Activated T-cell treated with anti-CD3 and anti-CD28 coated beads for 48 hours (primary cell): ENCODE results near the gene MYADML2.
"Not testable (repeated sequence)": the region's sequence is repeated elsewhere in the genome, so short reads cannot be mapped to it uniquely, and the experiment has no call there.

Experiments
- DNase-seq: peaks from one replicate; pipeline ENCODE4 v3.0.0-alpha.2; 2020; ENCODE audit warnings: low read depth

The MYADML2 gene

GRCh38 chr17:81947189-81947588, at the start of gene MYADML2:
Gene MYADML2 (minus strand): TSS chr17:81947233. CDS start chr17:81941741, 5,492 bp downstream.
- no peak for DNase-seq

- DNase-seq, result no peak
These were observed 49.3 kb upstream of the MYADML2 start for GRCh38 chr17:81996232-81996756.

DNA sequence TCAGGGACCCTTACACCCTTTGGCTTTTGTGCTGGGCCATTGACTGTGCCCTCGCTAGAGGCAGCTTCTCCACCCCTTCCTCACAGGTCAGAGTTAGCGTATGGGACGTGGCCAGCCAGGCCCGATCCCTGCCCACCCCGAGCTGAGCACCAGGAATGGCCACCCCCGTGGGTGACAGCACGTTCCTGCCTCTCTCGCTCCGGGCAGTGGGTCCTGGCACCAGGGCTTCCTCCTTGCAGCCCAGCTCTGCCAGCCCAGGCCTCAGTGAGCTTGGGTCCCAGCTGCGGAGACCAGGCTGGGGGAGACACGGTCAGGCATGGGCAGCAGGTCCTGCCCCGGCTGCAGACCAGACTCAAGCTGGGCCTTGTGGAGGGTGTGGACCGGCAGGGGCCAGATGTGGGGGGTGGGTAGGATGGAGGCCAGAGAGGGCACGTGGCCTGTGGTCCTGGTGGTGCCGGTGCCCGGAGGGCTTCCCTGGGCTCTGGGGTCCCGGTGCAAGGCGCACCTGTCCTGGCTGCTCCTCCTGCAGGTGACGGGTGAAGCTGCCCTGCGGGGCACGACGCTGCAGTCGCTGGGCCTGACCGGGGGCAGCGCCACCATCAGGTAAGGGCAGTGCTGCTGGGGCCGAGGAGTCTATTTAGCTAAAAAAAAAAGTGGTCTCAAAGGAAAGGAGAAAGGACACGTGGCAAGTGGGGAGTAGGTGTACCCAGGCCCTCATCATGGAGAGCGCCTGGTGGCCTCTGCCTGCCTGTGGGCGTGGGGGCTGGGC, 48.6 kb upstream of the MYADML2 start:
- no peak for DNase-seq

- DNase-seq, result no peak
These were observed 47.8 kb upstream of the MYADML2 start for GRCh38 chr17:81994593-81995462.

DNA sequence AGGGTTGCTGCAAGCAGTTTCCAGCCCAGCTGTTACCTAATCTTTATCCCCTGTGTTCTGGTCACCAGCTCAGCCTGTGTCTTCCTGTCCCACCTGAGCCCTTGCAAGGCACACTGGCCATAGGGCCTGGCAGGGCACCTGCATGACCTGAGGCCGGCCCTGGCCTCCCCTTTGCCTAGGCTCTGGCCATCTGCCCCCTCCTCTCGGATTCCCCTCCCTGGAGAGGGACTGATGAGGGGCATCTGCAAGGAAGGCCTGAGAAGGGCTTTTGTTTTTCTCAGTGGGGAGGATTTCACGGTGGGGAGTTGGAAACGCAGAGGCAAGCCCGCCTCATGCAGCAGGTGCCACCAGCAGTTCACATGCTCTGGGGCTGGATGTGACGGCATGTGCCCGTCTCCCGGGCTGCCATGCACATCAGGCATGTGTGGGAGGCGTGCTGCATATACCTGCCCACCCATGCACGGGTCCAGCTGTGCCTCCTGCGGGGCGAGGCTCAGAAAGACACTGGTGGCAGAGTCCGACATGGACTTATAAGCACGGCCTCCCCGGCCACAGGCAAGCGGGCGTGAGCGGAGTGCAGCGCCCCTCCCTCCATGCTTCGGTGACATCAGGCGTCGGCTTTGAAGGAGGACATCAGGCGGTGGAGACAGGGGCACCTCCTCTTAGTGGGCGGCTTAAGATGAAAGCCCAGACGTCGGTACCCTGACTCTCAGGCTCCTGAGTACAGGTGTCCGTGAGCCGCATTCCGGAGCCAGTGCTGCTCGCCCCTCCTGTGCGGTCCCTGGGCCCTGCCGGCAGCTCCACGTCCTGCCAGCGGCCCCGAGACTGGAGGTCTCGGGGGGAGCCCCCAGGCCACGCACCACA, 46.9 kb upstream of the MYADML2 start:
- DNase-seq, result no peak

DNA sequence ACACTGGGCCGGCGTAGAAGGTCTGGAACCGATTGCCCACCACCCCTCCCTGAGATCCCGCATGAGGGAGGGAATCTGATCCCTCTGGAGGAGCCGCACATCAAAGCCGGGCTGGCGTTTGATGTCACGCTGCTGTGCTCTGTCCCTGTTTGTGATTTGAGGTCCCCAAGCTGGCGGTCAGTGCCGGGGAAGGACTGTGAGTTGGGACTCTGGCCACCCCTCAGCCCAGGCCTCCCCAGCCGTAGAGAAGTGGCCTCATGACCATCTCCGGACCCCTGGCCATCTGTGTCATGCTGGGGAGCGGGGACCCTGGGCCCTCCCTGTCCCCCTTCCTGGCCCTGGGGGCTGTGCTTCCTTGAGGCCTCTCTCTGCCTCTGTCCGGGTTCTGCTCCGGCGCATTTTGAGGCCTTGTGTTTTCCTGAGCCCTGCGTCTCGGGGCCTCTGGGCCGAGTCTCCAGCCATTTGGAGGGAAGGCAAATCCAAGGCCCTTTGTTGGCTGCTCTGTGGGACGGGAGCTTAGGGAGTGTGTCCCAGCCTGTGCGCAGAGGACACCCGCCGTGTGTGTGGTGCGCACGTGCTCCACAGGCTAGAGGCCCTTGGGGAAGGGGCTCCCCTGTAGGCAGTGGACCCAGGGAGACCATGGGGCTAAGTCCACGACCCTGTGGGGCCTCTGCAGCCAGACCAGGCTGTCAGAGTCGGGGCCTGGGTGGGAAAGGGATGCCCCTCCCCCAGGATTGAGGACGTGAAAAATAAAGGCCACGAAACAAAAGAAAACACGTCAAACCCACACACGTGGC, 45.5 kb upstream of the MYADML2 start:
- DNase-seq, result no peak

GRCh38 chr17:81991684-81992305, 44.8 kb upstream of the MYADML2 start:
- no peak for DNase-seq

DNA sequence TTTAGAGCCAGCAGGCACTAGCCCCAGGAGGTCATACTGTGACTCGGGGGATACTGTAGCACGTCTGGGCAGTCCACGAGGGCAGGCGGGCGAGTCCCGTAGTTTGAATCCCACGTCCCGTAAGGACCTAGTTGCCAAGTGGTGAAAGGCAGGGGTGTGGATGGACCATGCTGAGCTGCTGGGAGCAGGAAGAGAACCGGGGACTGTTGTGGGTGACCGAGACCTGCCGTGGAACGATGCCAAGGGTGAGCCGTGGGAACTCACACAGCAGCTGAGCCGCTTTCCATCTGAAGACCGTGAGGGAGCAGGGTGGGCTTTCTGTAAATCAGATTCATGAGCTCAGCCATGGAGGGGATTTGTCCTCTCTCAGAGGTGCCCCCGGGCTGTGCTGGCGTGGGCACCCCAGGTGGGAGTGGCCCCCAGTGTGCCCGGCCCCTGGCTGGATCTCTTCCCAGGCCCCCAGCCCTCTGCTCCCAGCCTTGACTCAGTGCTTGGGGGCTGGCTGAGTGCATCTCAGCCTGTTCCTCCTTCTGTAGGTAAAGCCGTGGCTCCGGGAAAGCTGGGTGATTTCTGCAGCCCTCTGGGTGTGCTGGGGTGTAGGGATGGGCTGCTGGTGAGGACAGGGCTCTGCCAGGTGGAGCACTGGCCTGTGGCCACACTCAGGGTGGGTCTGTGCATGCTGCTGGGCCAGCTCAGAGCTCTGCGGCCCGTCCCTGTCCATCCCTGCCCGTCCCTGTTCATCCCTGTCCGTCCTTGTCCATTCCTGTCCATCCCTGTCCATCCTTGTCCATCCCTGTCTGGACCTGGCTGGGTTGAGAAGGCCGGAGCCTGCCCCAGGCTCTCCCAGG, 44.0 kb upstream of the MYADML2 start:
- no peak for DNase-seq

- DNase-seq, result no peak
These were observed 40.2 kb upstream of the MYADML2 start for GRCh38 chr17:81987161-81987770.

GRCh38 chr17:81986606-81987005, 39.6 kb upstream of the MYADML2 start:
- no peak for DNase-seq

DNA sequence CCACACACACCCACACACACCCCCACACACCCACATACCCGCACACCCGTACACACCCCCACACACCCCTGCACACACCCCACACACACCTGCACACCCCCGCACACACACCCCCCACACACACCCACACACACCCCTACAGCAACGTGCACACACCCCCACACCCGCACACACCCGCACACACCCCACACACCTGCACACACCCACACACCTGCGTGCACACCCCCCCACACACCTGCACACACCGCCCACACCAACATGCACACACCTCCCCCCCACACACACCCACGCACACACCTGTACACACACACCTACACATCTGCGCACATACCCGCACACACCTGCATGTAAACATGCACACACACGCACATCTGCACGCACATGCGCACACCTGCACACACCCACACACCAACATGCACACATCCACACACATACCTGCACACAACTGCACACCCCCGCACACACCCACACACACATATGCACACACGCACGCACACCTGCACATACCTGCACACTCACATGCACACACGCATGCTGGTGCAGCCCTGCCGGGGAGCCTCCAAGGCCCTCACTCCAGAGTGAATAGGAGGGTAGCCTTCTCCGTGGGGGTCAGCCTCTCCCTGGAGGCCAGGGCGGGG, 37.9 kb upstream of the MYADML2 start:
- no peak for DNase-seq

- no peak for DNase-seq
These were observed 36.8 kb upstream of the MYADML2 start for GRCh38 chr17:81983639-81984373.

DNA sequence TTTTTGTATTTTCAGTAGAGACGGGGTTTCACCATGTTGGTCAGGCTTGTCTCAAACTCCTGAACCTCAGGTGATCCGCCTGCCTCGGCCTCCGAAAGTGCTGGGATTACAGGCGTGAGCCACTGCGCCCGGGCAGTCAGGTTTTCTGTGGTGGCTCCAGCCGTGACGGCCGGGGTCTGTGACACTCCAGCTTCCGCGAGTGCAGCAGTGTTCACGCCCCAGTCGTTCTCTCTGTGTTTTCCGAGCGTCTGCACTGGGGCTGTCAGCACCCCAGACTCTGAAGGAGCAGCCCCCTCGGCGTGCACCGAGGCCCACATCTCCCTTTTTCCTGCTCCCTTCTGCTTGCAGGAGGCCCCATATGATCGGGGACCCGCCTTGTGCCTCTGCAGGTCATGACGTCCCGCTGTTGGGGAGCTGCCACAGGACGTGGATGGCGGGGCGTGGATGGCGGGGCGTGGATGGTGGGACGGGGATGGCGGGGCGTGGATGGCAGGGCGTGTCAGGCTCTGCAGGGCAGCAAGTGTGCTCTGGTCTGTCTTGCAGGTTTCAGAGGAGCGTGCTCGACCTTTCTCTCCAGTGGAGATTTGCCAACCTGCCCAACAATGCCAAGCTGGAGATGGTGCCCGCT, 36.1 kb upstream of the MYADML2 start:
- DNase-seq, result no peak

DNA sequence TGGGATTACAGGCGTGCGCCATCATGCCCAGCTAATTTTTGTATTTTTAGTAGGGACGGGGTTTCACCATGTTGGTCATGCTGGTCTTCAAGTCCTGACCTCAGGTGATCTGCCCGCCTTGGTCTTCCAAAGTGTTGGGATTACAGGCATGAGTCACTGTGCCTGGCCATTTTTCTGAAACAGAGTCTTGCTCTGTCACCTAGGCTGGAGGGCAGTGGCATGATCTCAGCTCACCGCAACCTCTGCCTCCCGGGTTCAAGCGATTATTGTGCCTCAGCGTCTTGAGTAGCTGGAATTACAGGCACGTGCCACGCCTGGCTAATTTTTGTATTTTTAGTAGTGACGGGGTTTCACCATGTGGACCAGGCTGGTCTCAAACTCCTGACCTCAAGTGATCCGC, 34.5 kb upstream of the MYADML2 start:
- not testable (repeated sequence) for DNase-seq

DNA sequence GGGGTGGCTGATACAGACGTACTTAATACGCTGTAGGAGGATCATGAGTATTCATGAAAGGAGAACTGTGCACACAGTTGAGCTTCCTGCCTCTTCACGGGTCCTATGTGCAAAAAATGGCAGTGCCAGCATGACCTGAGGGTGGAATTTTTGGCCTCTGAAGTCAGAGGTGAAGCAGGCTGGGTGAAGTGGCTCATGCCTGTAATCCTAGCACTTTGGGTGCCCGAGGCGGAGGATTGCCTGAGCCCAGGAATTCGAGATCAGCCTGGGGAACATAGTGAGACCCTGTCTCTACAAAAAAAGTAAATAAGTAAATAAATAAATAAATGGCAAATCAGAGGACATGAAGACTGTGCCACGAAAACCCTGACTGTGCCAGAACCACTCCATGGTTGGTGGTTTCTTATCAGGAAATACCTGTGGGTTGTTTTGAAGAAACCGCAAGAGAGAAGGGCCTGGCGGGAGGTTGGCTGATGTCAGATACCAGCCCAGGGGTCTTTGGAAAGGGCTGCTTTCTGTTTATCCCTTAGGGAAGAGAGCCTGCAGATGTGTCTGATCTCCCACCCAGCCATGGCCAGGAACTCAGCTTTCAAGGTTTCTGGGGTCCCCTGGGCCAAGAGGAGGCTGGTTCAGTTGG, 33.8 kb upstream of the MYADML2 start:
- no peak for DNase-seq

DNA sequence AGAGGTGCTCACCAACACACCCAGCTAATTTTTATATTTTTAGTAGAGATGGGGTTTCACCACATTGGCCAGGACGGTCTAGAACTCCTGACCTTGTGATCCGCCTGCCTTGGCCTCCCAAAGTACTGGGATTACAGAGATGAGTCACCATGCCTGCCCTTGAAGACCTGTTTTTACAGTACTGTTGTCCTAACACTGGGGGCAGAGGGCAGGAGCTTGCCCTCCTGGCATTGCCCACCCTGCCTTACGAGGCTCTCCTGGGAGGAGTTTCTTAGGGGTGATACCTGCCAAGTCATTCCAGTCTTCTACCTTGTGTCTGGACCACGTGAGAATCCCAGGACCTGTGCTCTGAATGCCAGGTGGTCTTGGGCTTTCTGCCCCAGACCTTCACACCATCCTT, 33.1 kb upstream of the MYADML2 start:
- no peak for DNase-seq
